T-helper 2 cell (primary cell): ENCODE results near the gene PRPF38B.
"Not testable (repeated sequence)": the region's sequence is repeated elsewhere in the genome, so short reads cannot be mapped to it uniquely, and the experiment has no call there.

Source experiments
- DNase-seq, 5 experiments: peaks; one replicate each; pipeline versions ENCODE4 v3.0.0 to v3.0.0-alpha.2; 2012 to 2022

Gene PRPF38B

DNA sequence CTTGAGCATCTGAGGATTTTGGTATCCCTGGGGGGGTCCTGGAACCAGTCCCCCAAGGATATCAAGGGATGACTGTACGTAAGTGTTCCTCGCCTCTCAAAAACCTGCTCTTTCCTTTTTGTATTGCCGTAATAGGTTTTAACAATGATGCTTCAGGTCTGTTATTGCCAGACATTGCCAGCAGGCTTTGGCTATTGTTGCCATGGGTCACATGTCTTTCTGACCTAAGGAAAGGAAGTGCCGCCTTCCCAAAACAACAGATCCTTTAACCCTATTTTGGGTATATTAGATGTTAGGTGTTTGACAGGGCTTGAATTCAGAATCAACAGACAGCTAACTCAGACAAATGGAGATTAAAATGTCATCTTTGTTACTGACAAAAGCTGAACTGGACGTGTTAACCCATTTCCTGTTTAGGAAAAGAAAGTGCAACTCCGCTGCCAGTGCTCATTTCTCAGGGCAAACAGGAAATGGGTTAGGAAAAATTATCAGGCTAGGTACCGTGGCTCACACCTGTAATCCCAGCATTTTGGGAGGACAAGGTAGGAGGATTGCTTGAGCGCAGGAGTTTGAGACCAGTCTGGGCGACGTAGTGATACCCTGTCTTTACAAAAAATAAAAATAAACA lies 12.4 kb upstream of the PRPF38B start:
- DNase-seq, result peak in 1 of 5 experiments; percentile 31

DNA sequence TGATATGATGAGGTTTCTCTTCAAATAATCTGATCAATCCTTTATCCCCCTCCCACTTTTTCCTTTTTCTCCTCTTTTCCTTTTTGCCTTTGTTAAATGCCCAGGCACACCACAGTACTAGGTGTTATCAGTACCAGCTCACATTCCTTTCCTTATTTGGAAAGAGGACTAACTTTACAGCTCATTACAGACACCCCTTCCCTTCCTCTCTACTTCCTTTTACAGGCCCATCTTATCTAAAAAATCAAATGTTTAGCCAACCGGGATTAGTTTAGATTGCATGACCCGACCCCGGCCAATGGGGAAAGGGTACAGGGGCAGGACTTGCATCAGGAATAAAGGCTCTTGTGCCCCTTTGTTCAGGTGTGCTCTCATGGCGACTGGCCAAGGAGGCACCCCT lies 10.4 kb upstream of the PRPF38B start:
- not testable (repeated sequence) for DNase-seq

DNA sequence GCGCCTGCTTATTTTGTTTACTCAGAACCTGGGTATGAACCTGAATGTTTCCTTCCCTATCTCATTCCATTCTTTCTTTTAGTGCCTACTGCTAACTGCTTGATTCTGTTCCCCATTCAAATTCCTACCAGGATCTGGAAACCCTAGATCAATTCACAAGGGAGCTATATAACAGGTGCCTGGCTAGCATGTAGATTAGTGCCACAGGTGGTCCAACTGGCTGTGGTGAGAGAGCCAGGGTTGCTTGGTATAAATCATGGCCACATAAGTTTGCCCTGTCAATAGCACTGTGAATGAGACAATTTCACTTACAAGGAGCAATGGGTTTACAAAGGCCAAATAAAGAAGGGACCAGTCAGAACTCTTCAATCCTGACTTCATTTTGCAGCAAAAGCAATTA lies 6.6 kb upstream of the PRPF38B start:
- DNase-seq, result no peak

DNA sequence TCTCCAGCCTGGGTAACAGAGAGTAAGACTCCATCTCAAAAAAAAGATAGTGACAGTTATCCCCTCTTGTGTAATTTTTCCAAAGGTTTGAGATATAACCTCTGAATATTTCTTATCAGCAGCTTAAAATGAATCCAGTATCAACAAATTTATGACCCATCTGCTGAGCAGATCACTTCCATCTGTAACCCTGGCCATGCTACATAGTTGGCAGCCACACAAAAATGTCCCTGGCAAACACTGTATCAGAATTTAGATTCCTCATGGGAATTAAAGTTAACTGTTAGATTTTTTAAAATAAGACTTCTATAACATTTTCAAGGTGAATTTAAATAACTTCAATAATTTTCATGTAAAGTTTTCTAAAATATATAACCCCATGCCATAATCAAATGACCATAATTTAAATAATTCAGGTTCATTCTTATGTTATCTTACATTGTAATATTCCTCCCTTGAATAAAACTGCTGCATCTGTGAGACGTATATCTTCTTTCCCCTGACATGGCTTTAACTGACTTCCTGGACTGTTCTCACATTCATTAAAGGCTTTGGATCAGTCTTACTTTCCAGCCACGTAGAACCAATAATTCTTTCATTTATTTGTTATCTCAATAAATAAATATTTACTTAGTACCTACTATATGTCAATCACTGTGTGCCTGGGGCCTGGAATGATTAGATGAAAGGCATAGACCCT lies 5.3 kb upstream of the PRPF38B start:
- no peak for DNase-seq

DNA sequence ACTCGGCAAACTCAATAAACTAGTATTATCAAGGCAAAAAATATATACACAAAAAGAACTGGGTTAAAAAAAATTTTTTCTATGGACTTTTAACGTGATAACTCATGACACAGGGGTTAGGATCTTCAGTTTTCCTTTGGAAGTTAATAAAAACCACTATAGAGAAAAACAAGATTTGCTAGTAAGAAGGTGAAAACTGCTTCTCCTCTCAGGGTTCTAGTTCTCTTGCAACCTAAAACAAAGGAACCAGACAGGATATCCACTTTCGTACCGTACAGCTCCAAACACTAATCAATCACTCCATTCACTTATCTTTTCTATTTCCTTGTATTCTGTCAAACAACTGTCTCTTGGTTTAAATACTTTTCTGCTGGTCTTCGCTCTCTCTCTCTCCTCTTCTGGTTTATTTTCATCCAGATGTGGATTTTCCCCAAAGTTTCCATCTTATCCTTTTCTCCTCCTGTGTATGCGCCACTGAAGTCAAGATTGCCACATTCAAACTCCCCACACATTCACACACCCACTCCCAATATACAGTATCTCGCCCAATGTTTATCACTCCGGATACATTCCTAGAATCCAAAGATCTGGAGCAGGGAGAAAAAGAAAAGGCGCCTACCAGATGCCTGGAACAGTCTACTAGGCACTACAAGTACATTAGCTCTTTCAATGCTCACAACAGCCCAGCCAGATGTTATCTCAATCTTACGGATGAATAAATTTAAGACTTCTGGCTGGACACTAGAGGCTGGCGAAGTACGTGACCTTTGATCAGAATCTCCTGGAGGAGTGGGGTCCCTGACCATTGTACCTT lies 775 bp upstream of the PRPF38B start:
- DNase-seq, result no peak

DNA sequence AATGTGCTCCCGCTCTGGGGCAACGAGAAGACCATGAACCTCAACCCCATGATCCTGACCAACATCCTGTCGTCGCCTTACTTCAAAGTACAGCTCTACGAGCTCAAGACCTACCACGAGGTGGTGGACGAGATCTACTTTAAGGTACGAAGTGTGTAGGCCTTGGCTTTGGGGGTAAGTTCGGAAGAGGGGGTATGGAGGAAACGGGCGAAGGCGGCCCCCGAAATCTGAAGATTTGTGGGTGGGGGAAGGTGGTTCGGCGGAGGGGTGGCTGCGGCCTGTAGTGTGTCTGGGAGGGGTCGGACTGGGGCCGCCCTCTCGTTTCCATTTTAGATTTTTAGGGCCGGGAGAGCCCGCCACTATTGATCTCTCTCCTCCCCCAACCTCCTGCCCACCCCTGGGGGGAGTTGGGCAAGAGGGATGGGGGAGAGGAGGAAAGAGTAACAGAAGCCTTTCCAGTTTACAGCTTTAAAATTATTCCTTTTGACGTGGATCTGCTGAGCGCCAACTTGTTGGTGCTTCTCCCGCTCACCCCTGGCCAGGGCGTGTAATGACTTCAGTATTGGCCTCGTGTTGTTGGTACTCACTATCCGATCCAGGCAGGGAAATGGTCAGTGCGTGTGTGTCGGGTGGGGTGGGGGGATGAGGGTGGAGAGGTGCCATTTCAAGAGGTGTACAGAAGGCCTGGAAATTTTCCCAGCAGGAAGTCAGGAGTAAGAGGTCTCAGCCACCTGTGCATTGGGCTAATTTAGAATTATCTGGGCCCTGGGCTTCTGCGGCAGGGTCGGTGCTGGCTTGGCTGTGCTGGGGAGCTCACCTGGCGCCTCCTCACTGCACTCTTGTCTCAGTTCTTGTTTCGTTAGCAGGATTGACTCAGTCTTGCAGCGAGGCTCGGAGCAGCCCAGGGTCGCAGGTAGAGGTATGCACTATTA lies 880 bp downstream of the PRPF38B start:
- peak in 4 of 5 experiments; percentile 43 to 95 (median 84) for DNase-seq

DNA sequence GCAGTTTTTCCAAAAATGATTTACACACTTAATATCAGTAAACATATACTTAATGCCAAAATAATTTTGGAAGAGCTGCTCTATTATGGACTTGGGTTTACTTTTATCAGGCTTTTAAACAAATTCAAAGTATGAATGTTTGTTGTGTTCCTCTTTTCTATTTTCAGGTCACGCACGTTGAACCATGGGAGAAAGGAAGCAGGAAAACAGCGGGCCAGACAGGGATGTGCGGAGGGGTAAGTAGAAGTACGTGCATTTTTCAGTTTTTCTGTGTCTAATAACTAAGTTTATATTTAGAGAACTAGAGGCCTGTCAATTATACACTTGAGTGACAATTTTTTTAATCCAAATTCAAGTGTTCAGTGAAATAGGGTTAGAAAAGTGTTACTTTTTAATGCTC lies 3.4 kb downstream of the PRPF38B start:
- DNase-seq, result no peak

DNA sequence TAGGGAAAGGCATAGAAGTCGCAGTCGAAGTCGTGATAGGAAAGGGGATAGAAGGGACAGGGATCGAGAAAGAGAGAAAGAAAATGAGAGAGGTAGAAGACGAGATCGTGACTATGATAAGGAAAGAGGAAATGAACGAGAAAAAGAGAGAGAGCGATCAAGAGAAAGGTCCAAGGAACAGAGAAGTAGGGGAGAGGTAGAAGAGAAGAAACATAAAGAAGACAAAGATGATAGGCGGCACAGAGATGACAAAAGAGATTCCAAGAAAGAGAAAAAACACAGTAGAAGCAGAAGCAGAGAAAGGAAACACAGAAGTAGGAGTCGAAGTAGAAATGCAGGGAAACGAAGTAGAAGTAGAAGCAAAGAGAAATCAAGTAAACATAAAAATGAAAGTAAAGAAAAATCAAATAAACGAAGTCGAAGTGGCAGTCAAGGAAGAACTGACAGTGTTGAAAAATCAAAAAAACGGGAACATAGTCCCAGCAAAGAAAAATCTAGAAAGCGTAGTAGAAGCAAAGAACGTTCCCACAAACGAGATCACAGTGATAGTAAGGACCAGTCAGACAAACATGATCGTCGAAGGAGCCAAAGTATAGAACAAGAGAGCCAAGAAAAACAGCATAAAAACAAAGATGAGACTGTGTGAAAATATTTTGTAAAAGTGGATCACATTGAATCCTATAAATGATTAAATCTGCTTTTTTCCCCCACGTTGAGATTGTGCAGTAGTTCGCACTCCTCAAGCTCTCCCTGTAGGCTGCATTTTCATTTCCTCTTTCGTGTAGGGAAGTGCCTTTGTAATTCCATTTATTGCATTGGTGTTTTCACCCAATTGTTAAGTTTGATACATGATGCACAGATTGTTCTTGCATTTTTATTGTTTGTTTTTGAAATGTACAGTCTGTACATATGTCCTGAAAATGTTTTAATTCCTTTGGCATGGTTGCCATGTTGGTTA lies 7.5 kb downstream of the PRPF38B start:
- peak in 1 of 5 experiments; percentile 37 for DNase-seq

DNA sequence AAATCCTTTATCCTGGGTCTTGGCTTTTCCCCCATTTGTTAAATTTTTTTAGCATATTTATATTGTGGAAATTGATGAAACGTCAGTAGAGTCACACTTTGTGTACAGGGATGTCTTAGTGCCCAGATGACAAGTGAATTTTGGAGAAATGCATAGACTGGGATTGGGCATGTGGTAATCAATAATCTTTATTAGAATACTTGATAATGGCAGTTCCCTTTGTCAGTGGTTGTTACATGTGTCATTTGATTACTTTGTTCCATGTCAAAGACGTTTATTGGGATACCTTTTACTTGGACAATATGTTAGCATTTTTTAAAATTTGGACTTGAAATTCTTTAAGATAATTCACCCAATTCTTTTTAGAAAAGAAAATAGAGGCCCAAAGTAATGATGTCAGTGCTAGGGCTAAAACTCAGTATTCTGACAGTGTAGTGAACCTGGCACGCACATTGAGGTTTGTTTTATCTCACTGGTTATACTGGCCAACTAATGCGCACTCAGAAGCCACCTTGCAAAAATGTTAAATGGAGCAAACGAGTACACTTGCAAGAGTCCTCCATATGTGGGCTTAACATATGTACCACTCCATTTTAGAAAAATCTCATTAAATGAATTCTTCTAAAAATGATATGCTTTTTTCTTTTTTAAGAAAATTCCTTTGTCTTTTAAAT lies 9.2 kb downstream of the PRPF38B start:
- DNase-seq, result peak in 1 of 5 experiments; percentile 50

DNA sequence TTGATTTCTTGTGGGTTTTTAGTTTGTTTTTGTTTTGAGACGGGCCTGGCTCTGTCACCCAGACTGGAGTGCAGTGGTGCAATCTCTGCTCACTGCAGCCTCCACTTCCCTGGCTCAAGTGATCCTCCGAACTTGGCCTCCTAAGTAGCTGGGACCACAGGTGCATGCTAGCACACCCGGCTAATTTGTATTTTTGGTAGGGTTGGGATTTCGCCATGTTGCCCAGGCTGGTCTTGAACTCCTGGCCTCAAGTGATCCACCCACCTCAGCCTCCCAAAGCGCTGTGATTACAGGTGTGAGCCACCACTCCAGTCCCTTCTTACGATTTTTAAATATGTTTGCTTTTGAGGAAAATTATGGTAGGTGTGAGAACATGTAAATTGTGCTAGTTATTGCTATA lies 10.0 kb downstream of the PRPF38B start:
- DNase-seq, result not testable (repeated sequence)

DNA sequence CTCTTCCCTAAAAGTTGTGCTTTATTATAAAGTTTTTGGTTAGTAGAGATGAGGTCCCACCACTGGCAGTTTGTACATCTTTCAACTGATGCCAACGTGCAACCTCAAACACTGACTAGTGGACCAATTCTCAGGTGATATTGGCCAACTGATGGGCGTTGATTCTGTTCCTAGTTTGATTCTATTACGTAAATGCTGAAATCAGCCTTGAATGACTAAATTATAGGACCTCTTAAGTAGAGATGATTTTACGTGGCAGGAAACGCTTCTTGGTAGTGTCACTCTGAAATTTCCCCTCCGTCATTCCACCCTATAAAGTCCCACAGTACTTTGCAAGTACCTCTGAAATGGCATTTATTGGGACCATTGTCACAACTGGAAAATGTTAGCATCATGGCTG lies 11.8 kb downstream of the PRPF38B start:
- peak in 2 of 5 experiments; percentile 47 to 83 for DNase-seq

DNA sequence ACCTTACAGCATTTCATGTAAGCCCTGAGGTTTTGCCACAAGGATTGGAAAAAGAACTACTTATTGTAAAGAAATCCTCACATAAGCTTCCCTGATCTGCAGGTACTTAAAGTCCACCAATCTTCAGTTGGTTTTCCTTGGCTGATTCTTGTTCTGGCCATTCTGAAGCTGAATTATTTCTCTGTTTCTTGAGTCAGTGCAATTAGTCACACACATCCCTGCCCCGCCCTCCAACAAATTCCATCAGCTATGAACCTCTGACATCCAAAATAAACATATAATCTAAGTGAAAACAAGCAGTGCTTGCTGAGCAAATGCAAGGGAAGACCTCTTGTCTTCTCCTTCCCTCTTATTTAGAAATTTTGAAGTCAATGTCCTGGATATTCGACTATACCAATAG lies 12.4 kb downstream of the PRPF38B start:
- no peak for DNase-seq

DNA sequence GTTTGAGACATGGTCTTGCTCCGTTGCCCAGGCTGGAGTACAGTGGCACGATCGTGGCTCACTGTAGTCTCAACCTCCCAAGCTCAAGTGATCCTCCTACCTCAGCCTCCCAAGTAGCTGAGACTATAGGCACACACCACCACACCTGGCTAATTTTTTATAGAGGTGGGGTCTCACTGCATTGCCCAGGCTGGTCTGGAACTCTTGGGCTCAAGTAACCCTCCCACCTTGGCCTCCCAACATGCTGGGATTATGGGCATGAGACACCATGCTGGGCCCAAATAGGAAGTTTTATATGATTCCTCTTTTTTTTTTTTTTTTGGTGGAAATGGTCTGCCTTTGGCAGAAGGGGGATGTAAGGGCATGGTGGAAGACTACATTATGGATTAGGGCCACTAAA lies 14.5 kb downstream of the PRPF38B start:
- no peak for DNase-seq

DNA sequence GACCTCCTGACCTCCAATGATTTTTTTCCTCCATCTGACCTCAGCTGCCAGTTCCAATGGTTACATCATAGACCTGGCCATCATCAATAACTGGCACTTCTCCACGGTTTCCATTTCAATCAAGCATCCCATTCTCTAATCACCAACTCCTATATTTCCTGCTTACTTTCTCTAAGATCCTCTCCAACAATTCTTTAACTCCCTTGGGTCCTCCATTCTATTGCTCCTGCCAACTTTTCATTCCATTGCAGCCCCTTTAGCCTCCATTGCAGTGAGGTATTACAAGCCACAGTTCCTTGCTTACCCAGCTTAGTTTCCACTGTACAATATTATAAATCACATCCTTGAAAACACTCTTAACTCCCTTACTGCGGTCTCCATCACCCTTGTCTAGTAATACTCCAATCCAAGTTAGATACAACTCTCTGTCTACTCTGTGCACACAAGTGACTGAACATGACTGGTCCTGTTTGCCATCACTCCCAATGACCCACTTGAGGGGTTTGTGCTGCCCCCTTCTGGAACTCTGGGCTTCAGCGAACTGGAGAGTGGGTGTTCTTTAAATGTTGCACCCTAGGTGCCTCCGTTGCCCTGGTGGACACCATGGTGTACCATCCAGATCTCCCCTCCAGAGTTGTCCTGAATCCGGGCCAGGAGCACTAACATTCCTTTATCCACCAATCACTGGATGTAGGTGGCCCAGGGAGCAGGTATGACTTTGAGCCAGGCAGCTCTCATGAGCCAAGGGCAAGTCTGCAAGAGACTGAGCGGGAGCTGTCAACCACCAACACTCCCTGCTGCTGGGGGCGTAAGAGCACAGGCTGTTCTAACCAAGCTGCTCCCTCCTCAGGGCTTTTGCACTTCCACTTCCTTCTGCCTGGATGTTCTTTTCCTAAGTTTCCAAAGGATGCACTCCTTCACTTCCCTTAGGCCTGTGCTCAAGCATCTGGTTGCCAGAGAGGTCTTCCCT lies 16.9 kb downstream of the PRPF38B start:
- peak in 4 of 5 experiments; percentile 38 to 74 (median 48) for DNase-seq

DNA sequence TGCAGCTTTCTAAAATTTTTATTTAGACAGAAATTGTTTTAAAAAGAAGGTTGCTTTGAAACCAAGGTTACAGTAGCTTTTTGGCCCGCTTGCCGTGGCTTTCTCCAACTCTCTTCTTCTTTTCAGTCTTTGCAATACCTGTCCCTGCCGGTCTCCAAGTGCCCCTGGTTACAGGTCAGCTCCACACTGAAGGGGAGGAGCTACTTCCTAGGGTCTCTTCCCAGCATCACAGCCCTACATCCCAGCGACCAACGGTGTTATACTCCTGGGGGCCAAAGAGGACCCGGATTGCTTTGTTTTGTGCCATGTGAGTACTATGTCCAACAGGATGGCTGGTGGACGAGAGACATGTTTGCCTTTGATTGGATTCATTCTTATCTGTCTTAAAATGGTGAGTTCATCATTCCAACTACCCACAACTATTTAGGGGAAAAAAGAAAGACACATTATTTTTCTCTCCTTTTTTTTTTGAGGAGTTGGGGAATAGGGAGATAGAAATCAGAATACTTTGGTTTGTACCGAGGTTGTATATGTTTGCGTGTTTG lies 20.6 kb downstream of the PRPF38B start, which contains the start of gene FNDC7:
FNDC7 (plus strand) TSS at position 303 of the 545 bp plus-strand sequence; CDS start at position 329, 26 bp downstream.
- DNase-seq, result no peak

DNA sequence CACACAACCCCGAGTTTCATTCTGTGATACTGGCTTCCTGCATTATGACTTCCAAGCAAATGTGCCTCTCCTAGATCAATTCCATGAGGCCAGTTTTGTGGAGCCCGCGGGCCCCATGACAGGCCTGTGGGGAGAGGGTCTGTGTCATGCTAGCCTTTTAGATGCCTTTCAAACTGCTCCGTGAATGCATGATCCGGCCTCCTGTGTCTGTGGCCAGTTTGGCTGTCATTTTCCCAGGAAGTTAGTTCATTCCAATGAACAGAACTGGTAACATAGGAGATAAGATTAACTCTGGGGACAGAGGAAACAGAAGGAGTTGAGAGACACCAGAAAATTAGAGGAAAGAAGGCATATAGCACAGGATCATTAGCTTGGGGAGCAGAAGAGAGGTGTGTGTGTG lies 23.8 kb downstream of the PRPF38B start:
- DNase-seq, result no peak

DNA sequence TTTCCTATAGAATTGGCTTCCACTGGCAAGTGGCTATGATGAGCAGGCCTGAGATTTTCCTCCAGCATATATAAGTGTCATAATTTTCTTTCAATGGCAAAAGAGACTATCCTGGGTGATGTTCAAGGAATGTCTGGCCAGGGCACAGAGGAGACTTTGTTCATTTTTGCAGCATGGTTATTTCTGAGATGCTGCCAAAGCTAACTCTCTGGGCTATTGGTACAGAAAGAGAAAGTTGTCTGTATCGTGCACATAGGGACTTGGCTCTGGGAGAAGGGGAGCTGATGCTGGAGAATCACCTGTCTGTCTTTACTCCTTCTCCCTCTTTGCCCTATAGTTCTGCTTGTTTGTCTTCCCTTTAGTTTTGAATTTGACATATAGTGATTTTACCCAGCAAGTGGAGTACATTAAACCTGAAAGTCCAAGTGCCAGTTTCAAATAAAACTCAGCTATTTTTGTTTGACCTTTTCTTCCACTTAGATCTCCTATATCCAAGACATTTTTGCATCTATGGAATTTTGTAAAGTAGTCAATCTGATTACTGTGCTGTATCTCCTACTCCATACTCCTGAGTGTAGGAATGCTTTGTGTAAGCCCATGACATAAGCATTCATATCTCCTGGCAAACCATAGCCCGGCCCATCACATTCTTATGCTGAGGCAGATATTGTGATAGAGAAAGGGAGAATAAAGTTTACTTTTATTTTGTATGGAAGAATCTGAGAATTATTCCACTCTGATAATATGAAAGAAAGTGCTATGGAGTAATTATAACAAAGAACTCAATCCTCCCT lies 24.5 kb downstream of the PRPF38B start:
- no peak for DNase-seq

DNA sequence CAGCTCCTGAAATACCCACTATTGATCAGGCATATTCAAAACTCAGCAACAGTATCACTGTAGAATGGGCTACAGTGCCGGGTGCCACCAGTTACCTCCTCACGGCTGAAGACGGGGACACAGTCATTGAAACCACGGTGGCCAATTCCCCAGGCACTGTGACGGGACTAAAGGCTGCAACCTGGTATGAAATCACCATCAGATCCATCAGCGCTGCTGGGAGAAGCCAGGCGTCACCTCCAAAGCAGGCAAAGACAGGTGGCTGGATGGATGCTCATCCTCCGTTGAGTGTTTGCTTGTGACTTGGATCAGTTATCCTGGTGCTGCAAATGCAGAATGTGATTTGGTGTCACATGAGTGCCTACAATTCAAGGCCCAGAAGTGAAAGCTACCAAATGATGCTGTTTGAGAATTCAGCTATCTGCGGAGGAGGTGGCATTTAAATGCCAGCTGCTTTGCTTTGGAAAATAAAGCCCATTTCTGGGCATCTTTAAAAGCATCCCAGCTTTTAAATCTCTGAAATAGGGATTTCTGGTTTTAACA lies 25.7 kb downstream of the PRPF38B start:
- no peak for DNase-seq
